DND-41 (cell line): ENCODE results near the gene PCDHB3.
"Not testable (repeated sequence)": the region's sequence is repeated elsewhere in the genome, so short reads cannot be mapped to it uniquely, and the experiment has no call there.

Experiments used
- ATAC-seq: fragments of 200-7000 bp; cut with Tn5 transposase; 3 replicates; pipeline ENCODE4 v1.9.1; 2021; ENCODE audit warnings: low read depth; ENCODE audit not compliant: insufficient read depth
- DNase-seq: peaks from one replicate; pipeline ENCODE4 v3.0.0-alpha.2; 2020
- H2AFZ ChIP-seq: 2 replicates; pipeline ENCODE4 v1.6.0; 2012; ENCODE audit warnings: low read depth, low read length
- H3K27ac ChIP-seq: 2 replicates; pipeline ENCODE4 v1.5.1; 2012; ENCODE audit warnings: low read length, inconsistent platforms
- H3K27me3 ChIP-seq: fragments of 200-600 bp; sonication (generic); 2 replicates; pipeline ENCODE4 v1.6.0; 2012; ENCODE audit warnings: low read length, mild to moderate bottlenecking, inconsistent platforms; ENCODE audit not compliant: insufficient read depth, poor library complexity
- H3K36me3 ChIP-seq: 2 replicates; pipeline ENCODE4 v1.5.1; 2012; ENCODE audit warnings: low read length, inconsistent platforms; ENCODE audit not compliant: insufficient read depth
- H3K4me1 ChIP-seq: 2 replicates; pipeline ENCODE4 v1.5.1; 2012; ENCODE audit warnings: mild to moderate bottlenecking, low read length; ENCODE audit not compliant: insufficient read depth
- H3K4me2 ChIP-seq: 2 replicates; pipeline ENCODE4 v1.6.0; 2012; ENCODE audit warnings: mild to moderate bottlenecking, moderate library complexity, low read length, inconsistent platforms; ENCODE audit not compliant: insufficient read depth
- H3K4me3 ChIP-seq, 2 experiments: fragments of 200-600 bp in 1 of 2; shearing (Covaris generic) in 1 of 2; 2 replicates each; pipeline ENCODE4 v1.5.1; 2012 to 2016; ENCODE audit warnings: inconsistent platforms in 2 of 2, low read length in 2 of 2, mild to moderate bottlenecking in 2 of 2, low read depth in 1 of 2, moderate library complexity in 1 of 2
- H3K79me2 ChIP-seq: 2 replicates; pipeline ENCODE4 v1.6.0; 2012; ENCODE audit warnings: low read length, inconsistent platforms; ENCODE audit not compliant: insufficient read depth
- H3K9ac ChIP-seq: 2 replicates; pipeline ENCODE4 v1.6.0; 2012; ENCODE audit warnings: low read depth, mild to moderate bottlenecking, inconsistent platforms, low read length, moderate library complexity
- H3K9me3 ChIP-seq: 2 replicates; pipeline ENCODE4 v1.5.1; 2012; ENCODE audit warnings: low read length, moderate library complexity, mild to moderate bottlenecking, inconsistent platforms; ENCODE audit not compliant: insufficient read depth, severe bottlenecking
- H4K20me1 ChIP-seq: 2 replicates; pipeline ENCODE4 v1.6.0; 2012; ENCODE audit warnings: low read length; ENCODE audit not compliant: insufficient read depth
- CTCF ChIP-seq: IDR thresholded peaks from 2 replicates; pipeline ENCODE4 v1.5.1; 2012; ENCODE audit warnings: borderline replicate concordance, low read length, moderate library complexity, mild to moderate bottlenecking; ENCODE audit not compliant: poor library complexity, severe bottlenecking; ENCODE audit errors: extremely low read depth
- EZH2 ChIP-seq: IDR thresholded peaks from 3 replicates; pipeline ENCODE4 v1.6.1; 2012; ENCODE audit warnings: borderline replicate concordance, low read depth, mild to moderate bottlenecking, moderate library complexity, low read length, inconsistent platforms; ENCODE audit not compliant: severe bottlenecking

PCDHB3 gene

GRCh38 chr5:141135030-141135717 lies 34.9 kb downstream of the PCDHB3 start, which contains the start of gene PCDHB5:
PCDHB5 (plus strand) TSS chr5:141135206; CDS start chr5:141135435, 229 bp downstream.
- H2AFZ ChIP-seq, result no peak within 1 kb of the TSS
- no peaks in the 10 kb centered on the region for H4K20me1 ChIP-seq
- DNase-seq, result no peak
- H3K27ac ChIP-seq, result no peak within 1 kb of the TSS
- peaks cover 5% of the 10 kb centered on the region for H3K9me3 ChIP-seq
- ATAC-seq, result no peak
- no peak within 1 kb of the TSS for H3K4me3 ChIP-seq
- H3K4me2 ChIP-seq, result no peak within 1 kb of the TSS
- no peaks in the 10 kb centered on the region for H3K4me1 ChIP-seq
- H3K9ac ChIP-seq, result no peak within 1 kb of the TSS
- H3K27me3 ChIP-seq, result no peaks in the 10 kb centered on the region
- no peaks in the 10 kb centered on the region for H3K36me3 ChIP-seq
- TF ChIP-seq EZH2 (no peak), CTCF (no peak)
- H3K79me2 ChIP-seq, result no peaks in the 10 kb centered on the region

GRCh38 chr5:141135718-141136266 lies 35.5 kb downstream of the PCDHB3 start:
- TF ChIP-seq EZH2 (no peak), CTCF (no peak)
- Histone ChIP-seq H3K9ac (no peak overlapping the region), H3K4me3 (no peak overlapping the region), H3K9me3 (peaks cover 5% of the 10 kb centered on the region), H3K27me3 (no peaks in the 10 kb centered on the region), H3K4me2 (no peak overlapping the region), H2AFZ (no peak overlapping the region), H3K27ac (no peak overlapping the region), H3K79me2 (no peaks in the 10 kb centered on the region), H3K36me3 (no peaks in the 10 kb centered on the region), H4K20me1 (no peaks in the 10 kb centered on the region), H3K4me1 (no peaks in the 10 kb centered on the region)
- no peak for DNase-seq
- no peak for ATAC-seq

- H3K4me3 ChIP-seq, H3K9ac ChIP-seq, DNase-seq, H3K4me2 ChIP-seq, H3K36me3 ChIP-seq, H2AFZ ChIP-seq, H3K9me3 ChIP-seq, ATAC-seq, H3K4me1 ChIP-seq, H3K27ac ChIP-seq, H4K20me1 ChIP-seq, H3K27me3 ChIP-seq, H3K79me2 ChIP-seq: not testable (repeated sequence)
These were observed 37.1 kb downstream of the PCDHB3 start for GRCh38 chr5:141137346-141137745.

GRCh38 chr5:141149812-141150211 lies 49.5 kb downstream of the PCDHB3 start, which contains the start of gene PCDHB6:
PCDHB6 (plus strand) TSS chr5:141150057; CDS start chr5:141150258, 201 bp downstream.
- Histone ChIP-seq H3K9ac (no peak within 1 kb of the TSS), H3K4me2 (no peak within 1 kb of the TSS), H2AFZ (no peak within 1 kb of the TSS), H3K36me3 (no peaks in the 10 kb centered on the region), H3K4me3 (no peak within 1 kb of the TSS), H3K27me3 (no peaks in the 10 kb centered on the region), H4K20me1 (no peaks in the 10 kb centered on the region), H3K9me3 (no peaks in the 10 kb centered on the region), H3K27ac (no peak within 1 kb of the TSS), H3K4me1 (no peaks in the 10 kb centered on the region), H3K79me2 (no peaks in the 10 kb centered on the region)
- TF ChIP-seq CTCF (no peak), EZH2 (no peak)
- no peak for ATAC-seq
- no peak for DNase-seq
